Non-pigmented ciliary epithelial cell (primary cell): ENCODE results near the gene SYNGR1.

Experiments used
- DNase-seq: peaks from one replicate; pipeline ENCODE4 v3.0.0-alpha.2; 2010; ENCODE audit warnings: low read depth

The SYNGR1 gene, protein sequence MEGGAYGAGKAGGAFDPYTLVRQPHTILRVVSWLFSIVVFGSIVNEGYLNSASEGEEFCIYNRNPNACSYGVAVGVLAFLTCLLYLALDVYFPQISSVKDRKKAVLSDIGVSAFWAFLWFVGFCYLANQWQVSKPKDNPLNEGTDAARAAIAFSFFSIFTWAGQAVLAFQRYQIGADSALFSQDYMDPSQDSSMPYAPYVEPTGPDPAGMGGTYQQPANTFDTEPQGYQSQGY

DNA sequence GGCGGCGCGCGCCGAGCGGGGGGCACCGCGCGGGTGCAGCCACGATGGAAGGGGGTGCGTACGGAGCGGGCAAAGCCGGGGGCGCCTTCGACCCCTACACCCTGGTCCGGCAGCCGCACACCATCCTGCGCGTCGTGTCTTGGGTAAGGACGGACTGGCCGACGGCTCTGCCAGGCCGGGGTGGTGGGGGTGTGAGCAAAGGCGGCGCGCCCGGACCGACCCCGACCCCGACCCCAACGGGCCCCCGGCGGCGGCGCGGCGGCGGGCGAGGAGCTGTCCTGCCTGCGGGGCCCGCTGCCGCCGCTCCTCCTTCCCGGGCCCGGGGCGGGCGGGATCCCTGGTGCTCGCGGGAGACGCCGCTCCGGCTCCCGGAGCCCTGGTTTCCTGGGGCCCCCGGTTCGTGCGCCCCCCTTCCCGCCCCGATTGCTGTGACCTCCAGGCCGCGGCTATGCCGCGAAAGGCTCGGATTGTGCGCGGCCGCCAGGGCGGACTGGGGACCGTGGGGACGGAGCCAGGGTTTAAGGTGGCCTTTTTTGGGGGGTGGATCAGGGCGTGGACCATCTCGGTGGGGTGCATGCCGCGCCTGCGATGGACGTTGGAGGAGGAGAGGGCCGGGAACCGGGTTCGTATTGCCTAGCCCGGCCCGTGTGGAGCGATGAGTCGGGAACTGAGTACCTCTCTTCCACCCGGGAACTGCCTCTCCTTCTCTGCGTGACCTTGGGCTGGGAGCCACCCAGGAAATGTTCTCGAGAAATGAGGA lies at the start of gene SYNGR1:
Gene SYNGR1 (plus strand): TSS at position 25 of the 760 bp plus-strand sequence. CDS start 20 bp downstream, at position 45.
- DNase-seq = no peak

DNA sequence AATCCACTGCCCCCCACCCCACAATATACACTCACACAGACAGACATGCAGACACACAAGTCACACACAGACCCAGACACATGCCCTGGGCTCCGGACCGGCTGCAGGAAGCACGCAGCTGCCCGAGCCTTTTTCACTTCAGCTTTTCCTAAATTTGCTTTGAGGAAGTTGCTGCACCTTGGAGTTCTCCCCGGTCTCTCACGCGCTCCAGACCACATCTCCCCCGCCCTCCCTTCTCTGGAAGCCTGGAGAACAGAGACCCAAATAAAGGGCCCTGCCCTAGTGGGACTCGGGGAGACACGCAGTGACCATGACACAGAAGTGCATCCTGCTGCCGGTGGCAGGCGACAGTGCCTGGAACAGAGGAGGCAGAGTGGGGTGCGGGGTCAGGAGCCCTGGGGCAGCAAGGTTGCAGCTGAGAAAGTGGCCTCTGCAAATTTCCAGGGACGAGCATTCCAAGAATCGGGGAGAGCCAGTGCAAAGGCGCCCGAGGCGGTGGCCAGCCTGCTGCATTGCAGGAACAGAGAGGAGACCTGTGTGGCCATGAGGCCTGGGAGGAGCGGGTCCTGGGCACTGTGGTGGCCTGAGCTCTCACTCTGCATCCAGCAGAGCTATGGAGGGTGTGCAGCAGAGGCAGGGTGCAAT lies 49.5 kb upstream of the SYNGR1 start:
- DNase-seq = no peak

DNA sequence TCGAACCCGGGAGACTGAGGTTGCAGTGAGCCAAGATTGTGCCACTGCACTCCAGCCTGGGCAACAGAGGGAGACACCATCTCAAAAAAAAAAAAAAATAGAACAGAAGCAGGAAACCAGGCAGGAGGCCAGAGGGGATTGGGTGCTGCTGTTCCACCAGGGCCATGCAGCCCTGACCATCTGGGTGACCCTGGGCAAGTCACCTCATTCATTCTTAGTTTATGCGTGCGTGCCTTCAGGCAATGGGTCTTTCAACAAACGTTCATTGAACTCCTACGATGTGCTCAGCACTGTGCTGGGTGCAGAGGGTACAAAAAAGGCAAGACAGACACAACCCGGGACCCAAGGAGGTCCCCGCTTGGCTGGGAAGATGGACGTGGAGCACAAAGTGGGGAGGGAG lies 48.7 kb upstream of the SYNGR1 start:
- no peak for DNase-seq

DNA sequence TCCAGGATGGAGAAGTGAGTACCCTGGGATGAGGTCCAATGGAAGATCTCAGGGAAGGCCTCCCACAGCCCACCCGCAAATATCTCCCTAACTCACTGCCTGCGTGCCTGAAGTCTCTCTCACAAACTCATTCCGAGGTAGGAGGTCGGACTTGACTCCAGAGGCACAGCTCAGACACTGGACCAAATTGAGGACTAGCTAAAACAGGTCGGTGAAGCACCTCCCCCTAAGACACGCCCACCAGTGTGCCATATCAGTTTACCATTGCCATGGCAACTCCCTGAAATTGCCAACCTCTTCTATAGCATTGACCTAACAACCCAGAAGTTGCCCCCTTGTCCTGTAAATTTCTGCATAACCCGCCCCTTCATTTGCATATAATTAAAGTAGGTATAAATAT lies 47.9 kb upstream of the SYNGR1 start:
- DNase-seq = no peak

DNA sequence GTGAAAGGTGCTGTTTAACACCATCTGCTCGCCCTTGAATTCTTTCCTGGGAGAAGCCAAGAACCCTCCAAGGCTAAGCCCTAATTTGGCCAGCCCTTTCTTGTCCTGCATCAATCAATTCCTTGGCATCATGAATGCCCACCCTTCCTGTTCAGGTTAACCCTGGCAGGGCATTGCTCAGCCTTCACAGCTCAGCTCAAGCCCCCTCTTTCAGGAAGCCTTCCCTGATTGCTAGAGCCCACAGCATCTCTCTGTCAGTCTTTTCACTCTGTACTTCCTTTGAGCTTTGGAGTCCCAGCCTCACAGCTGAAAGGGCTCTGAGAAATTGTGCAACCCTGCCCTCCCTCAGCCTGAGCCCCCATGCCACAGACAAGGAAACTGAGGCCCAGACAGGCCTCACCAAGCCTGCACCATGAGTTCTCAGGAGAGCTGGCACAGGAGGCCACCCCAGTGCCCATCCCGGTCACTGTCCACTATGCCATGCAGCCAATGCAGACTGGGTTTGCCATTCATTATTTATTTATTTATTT lies 47.3 kb upstream of the SYNGR1 start:
- DNase-seq = no peak

- DNase-seq = no peak
Measured at GRCh38 chr22:39303358-39303757, 46.4 kb upstream of the SYNGR1 start.

DNA sequence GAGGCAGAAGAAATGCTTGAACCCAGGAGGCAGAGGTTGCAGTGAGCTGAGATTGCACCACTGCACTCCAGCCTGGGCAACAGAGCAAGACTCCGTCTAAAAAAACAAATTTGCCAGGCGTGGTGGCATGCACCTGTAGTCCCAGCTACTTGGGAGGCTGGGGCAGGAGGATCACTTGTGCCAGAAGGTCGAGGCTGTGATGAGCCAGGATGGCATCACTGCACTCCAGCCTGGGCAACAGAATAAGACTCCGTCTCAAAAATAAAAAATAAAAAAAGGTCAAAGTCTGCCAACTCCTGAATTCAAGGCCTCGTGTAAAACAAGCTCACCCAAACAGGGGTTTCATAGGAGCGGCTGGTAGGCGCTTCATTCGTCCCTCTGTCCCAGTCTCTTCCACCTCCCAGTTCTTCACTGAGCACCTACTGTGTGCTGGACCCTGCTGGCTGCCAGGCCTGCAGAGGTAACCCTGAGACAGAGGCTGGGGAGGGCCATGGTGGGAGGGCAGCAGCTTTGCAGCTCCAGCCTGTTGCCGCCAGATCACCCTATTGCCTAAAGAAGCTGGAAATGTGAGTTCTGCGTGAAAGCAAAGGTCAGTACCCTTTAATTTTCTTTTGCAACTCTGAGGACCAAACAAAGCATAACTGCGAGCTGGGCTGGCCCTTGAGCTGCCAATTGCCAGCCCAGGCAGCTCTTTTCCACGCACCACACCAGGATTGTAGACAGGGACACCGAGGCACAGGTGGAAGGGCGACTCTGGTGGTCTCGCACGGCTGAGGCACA lies 45.7 kb upstream of the SYNGR1 start:
- DNase-seq = no peak

DNA sequence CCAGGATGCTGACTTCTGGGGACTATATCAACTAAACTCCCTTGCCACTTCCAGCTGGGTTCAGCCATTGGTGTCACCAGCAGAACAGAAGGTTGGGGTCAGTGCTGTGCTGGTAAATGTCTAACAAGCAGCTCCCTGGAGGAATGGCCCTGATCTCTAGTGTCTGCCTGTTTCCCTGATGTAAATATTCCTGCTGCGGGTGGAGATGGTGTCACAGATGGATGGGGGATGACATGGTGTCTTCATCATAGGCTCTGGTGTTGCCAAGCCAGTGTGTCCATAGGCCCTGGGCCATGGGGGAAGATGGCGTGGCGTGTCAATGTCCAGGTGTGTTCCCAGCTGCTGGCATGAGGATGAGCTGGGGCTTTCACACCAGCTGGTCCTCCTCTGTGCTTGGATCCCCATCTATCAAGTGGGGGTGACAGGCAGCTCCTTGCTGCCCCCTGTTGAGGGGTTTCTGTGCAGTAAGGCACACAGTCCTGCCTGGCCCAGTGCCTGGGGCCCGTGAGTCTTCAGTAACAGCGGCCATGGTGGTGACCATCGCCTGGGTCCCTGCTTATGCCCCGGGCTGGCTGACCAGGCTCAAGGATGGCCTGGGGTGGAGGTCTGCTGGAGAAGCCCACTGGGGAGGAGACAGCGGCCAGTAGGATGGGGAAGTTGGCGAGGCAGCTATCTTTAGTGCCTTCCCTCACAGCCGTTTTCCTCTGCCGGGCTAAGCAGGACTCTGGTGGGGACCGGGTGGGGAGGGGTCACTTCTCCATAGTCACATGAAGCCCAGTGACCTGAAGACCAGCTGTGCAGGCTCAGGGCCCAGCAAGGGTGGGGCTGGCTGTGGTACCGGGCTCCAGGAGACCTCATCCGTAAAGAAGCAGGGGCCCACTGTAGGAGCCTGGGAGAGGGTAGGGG lies 43.1 kb upstream of the SYNGR1 start:
- DNase-seq = no peak

DNA sequence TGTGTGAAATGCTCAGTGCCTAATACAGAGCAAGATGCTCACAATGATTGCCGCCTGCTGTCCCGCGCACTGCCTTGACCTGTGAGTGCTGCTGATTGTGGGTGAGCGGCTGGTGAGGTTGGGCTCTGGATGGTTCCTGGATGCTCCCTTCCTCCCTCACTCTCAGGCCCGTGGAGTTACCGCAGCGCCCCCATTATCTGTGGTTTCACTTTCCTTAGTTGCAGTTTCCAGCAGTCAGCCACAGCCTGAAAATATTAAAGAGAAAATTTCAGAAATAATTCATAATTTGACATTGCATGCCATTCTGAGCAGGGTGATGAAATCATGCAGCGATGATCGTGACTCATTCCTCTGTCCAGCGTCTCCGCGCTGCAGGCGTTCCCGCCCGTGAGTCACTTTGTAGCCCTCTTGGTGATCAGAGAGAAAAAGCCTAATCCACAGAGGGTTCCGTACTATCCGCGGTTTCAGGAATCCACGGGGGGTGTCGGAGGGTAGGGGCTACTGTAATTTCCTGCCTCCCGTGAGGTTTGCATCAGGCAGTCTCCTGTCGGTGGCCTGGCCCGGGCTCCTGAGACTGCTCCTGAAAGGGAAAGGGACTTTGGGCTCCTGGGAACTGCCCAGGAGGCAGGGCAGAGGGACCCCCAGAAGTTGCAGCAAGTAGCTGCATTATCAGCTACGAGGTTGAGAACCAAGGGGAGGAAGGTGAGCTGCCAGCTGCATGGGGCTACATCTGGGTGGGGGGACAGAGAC lies 41.0 kb upstream of the SYNGR1 start:
- DNase-seq = peak; percentile 88

GRCh38 chr22:39309364-39309861 lies 40.4 kb upstream of the SYNGR1 start:
- no peak for DNase-seq

- no peak for DNase-seq
Measured at GRCh38 chr22:39309881-39310714, 39.7 kb upstream of the SYNGR1 start.

- DNase-seq = no peak
Measured at GRCh38 chr22:39311592-39312400, 38.0 kb upstream of the SYNGR1 start.

DNA sequence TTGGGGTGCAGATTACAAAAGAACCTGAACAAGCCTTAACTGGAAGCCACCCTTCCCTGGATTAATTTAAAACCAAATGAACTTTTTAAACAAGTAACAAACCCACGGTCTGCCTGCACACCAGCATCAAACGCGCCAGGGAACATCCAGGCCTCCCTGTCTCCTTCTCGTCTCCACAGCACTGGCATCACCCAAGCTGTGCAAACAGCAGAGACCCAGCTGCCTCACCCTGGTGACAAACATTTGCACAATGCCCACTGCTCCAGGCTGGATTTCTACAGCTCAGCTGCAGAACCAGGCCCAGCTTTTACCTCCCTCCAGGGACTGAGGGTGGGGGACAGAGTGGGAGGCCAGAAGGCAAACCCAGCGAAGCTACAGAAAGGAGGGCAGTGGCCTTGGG lies 37.4 kb upstream of the SYNGR1 start:
- DNase-seq = no peak

DNA sequence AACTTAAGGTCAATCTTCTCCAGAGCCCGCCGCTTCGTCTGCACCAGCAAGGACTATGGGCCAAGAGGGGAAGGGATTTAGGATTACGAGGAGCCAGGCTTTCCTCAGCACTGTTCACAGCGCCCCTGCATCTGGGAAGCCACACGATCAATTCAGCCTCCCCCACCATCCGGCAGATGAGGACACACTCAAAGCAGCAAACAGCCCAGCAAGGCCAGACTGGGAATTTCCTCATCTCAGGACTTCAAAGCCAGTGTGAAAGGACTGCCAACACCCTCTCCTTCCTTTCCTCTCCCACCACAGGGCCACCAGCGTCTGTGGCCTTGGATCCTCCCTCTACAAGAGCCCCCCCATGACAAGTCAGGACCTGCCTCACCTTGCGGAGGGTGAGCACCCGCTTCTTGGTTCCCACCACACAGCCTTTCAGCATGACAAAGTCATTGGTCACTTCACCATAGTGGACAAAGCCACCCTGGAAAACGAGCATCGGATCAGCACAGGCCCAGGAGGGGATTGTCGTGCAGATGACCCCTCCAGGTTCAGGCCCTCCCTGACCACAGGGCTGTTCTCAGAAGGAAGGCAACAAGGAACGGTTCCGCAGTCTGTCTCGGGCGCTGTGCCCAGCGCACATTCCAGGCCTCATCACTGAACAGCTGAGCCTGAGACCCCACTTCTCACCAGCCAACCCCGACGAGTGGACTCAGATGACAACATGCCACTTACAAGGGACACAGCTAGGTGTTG lies 36.4 kb upstream of the SYNGR1 start:
- no peak for DNase-seq

DNA sequence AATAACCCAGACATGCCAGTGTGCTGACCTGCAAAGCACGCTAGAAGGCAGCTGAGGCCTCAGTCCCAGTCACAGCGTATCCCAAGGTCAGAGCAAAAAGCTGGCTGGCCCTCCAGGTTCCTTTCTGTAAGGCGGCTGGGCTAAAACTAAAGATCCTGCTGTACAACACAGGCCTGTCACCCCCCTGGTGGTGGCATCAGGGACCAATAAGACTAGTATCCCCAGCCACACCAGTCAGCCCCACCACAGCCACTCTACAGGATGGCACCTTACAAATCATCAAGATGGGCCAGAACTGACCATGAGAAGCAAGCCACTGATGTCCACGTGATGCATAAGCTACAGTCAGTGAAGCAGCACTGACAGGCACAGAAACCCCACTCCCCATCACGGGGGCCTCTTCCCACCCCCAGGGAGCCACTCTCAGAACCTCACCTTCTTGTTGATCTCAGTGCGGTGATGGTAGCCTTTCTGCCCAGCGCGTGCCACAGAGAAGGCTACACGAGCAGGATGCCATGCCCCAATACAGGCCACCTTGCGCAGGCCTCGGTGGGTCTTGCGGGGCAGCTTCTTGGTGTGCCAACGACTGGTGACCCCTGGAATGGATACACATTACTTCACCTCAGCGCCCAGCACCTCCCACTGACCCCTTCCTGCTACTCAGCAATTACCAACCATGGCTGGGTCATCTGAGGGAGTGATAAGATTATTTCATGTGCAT lies 35.4 kb upstream of the SYNGR1 start:
- DNase-seq = no peak

DNA sequence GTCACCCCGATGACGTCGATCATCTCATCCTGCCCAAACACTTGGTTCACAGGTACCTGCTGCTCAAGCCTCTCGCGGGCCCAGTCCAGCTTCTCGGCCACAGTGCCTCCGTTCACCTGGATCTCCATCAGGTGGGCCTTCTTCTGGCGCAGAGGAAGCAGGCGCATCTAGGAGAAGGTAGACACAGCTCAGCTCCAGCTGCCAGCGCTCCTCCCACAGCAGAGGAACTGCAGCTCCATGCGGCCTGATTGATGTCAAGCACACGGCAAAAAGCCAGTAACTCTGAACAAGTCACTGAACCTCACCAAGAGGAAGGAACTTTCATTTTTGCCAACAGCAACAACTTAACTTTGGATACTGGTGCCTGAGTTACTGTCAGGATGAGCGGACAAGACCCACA lies 34.4 kb upstream of the SYNGR1 start:
- DNase-seq = no peak
